ENCODE measurements around the gene C10orf88. TPM values are rescaled to one million over a fixed set of nuclear protein-coding genes. Genes with fewer than 3 reads are reported as not detected.

The C10orf88 gene
- total and polyA plus RNA-seq, 4 donors, result 3.7 to 17.1 (median 5.0) TPM

DNA sequence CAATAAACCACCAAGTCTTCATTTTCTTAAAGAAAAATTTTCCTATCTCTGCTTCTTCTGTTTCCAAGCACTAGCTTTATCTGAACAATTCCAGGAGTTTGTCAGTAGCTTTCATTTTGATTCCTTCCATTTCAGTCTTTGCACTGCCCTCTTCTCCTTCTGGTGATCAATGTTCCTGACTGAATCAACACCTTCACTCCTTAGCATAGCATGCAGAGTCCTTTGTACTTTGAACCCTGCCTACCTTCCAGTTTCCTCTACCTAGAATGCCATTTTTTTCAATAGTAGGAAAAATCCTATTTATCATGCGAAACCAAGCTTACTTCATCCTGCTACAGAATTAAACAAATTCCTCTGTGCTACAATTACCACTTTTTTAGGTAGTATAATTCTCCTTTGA lies 1.9 kb upstream of the C10orf88 start:
- Histone ChIP-seq H3K9me3 (ENCODE audit: control insufficient read depth in 4 of 4, insufficient read depth in 3 of 4, low read length in 3 of 4) (no peaks in the 10 kb centered on the region), H3K4me1 (ENCODE audit: control insufficient read depth in 5 of 5, insufficient read depth in 5 of 5, low read length in 5 of 5) (peaks cover 0 to 7% (median 4%) of the 10 kb centered on the region in 5 donors), H3K27ac (ENCODE audit: low read depth in 1 of 2, low read length in 1 of 2) (no peak overlapping the region), H3K36me3 (ENCODE audit: control insufficient read depth in 4 of 4, insufficient read depth in 4 of 4, low read length in 4 of 4) (no peaks in the 10 kb centered on the region), H3K9ac (ENCODE audit: insufficient read depth in 1 of 2, low read length in 2 of 2) (no peak overlapping the region), H3K4me3 (no peak overlapping the region), H3K27me3 (ENCODE audit: control insufficient read depth in 3 of 3, insufficient read depth in 3 of 3, low read length in 2 of 3) (peaks cover 0 to 2% (median 0%) of the 10 kb centered on the region in 3 donors)
- ATAC-seq (ENCODE audit: insufficient read depth, low FRiP score) (no peak), DNase-seq (no peak)
- TF ChIP-seq, protein P1, sequence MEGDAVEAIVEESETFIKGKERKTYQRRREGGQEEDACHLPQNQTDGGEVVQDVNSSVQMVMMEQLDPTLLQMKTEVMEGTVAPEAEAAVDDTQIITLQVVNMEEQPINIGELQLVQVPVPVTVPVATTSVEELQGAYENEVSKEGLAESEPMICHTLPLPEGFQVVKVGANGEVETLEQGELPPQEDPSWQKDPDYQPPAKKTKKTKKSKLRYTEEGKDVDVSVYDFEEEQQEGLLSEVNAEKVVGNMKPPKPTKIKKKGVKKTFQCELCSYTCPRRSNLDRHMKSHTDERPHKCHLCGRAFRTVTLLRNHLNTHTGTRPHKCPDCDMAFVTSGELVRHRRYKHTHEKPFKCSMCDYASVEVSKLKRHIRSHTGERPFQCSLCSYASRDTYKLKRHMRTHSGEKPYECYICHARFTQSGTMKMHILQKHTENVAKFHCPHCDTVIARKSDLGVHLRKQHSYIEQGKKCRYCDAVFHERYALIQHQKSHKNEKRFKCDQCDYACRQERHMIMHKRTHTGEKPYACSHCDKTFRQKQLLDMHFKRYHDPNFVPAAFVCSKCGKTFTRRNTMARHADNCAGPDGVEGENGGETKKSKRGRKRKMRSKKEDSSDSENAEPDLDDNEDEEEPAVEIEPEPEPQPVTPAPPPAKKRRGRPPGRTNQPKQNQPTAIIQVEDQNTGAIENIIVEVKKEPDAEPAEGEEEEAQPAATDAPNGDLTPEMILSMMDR (IDR thresholded peaks at IDR 0.05; ENCODE audit: control extremely low read depth, extremely low read depth), result no peak
- 97 to 98% methylated on average over 1 of the region's 1 CpG for WGBS, 2 donors

- H3K36me3 ChIP-seq (ENCODE audit: control insufficient read depth in 4 of 4, insufficient read depth in 4 of 4, low read length in 4 of 4), result peaks cover 0 to 8% (median 0%) of the 10 kb centered on the region in 4 donors
- H3K27me3 ChIP-seq (ENCODE audit: control insufficient read depth in 3 of 3, insufficient read depth in 3 of 3, low read length in 2 of 3), result peaks cover 0 to 2% (median 0%) of the 10 kb centered on the region in 3 donors
- H3K9me3 ChIP-seq (ENCODE audit: control insufficient read depth in 4 of 4, insufficient read depth in 3 of 4, low read length in 3 of 4), result no peaks in the 10 kb centered on the region
- peaks cover 0 to 7% (median 4%) of the 10 kb centered on the region in 5 donors for H3K4me1 ChIP-seq (ENCODE audit: control insufficient read depth in 5 of 5, insufficient read depth in 5 of 5, low read length in 5 of 5)
- DNase-seq (peak in 1 of 3 donors; percentile 1), ATAC-seq (ENCODE audit: insufficient read depth, low FRiP score) (no peak)
- TF ChIP-seq, protein P1 (IDR thresholded peaks at IDR 0.05; ENCODE audit: control extremely low read depth, extremely low read depth), result no peak
- no peak overlapping the region for H3K27ac ChIP-seq (ENCODE audit: low read depth in 1 of 2, low read length in 1 of 2)
- H3K9ac ChIP-seq (ENCODE audit: insufficient read depth in 1 of 2, low read length in 2 of 2), result no peak overlapping the region
- WGBS, 2 donors, result 64 to 65% methylated on average over 13 of the region's 13 CpGs
- H3K4me3 ChIP-seq, result no peak overlapping the region
These were observed 664 bp upstream of the C10orf88 start for GRCh38 chr10:122954731-122955050.

DNA sequence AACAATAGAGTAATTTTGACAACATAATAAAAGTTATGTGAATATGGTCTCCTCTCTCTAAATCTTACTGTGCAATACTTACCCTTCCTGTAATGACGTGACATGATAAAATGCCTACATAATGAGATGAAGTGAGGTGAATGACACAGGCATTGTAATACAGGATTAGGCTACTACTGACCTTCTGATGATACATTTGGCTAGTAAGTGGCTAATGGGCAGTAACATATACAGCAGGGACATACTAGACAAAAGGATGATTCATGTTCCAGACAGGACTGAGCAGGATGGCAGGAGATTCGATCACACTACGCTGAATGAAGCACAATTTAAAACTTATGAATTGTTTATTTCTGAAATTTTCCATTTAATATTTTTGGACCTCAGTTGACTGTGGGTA lies 4.7 kb downstream of the C10orf88 start:
- no peak overlapping the region for H3K27ac ChIP-seq (ENCODE audit: low read depth in 1 of 2, low read length in 1 of 2)
- DNase-seq (no peak), ATAC-seq (ENCODE audit: insufficient read depth, low FRiP score) (no peak)
- WGBS, 2 donors, result 93 to 95% methylated on average over 3 of the region's 3 CpGs
- H3K4me3 ChIP-seq, result no peak overlapping the region
- H3K4me1 ChIP-seq (ENCODE audit: control insufficient read depth in 5 of 5, insufficient read depth in 5 of 5, low read length in 5 of 5), result peaks cover 0 to 4% (median under 1%) of the 10 kb centered on the region in 5 donors
- H3K9ac ChIP-seq (ENCODE audit: insufficient read depth in 1 of 2, low read length in 2 of 2), result no peak overlapping the region
- H3K9me3 ChIP-seq (ENCODE audit: control insufficient read depth in 4 of 4, insufficient read depth in 3 of 4, low read length in 3 of 4), result no peaks in the 10 kb centered on the region
- TF ChIP-seq, protein P1 (IDR thresholded peaks at IDR 0.05; ENCODE audit: control extremely low read depth, extremely low read depth), result no peak
- H3K36me3 ChIP-seq (ENCODE audit: control insufficient read depth in 4 of 4, insufficient read depth in 4 of 4, low read length in 4 of 4), result peaks cover 3 to 30% (median 11%) of the 10 kb centered on the region in 4 donors
- H3K27me3 ChIP-seq (ENCODE audit: control insufficient read depth in 3 of 3, insufficient read depth in 3 of 3, low read length in 2 of 3), result peaks cover 0 to under 1% (median 0%) of the 10 kb centered on the region in 3 donors
